Lung microvascular endothelial cell (primary cell): ENCODE data around the gene PTPRN2. TPM values are rescaled to one million over a fixed set of nuclear protein-coding genes. Genes with fewer than 3 reads are reported as not detected.

Source experiments
- DNase-seq, 2 donors: peaks; one replicate each; pipeline versions ENCODE4 v3.0.0 to v3.0.0-alpha.2; 2010; ENCODE audit warnings: low read depth in 2 of 2
- total RNA-seq: library from RNA; depleted of rRNA; stranded (reverse); fragments of >200 nt; gene quantifications from 2 replicates; pipeline ENCODE4 v1.2.1, GENCODE V29; 2014

Gene PTPRN2
- total RNA-seq, 1 donor from 2014 or later: 4.6 TPM

- DNase-seq: no peak
Observed at GRCh38 chr7:158077151-158077840, 510.3 kb downstream of the PTPRN2 start.

GRCh38 chr7:158076656-158077055 lies 511.0 kb downstream of the PTPRN2 start:
- no peak for DNase-seq

GRCh38 chr7:158076215-158076614 lies 511.4 kb downstream of the PTPRN2 start:
- DNase-seq: no peak

GRCh38 chr7:158075633-158076001 lies 512.0 kb downstream of the PTPRN2 start:
- no peak for DNase-seq

GRCh38 chr7:158074896-158075632 lies 512.6 kb downstream of the PTPRN2 start:
- no peak for DNase-seq

GRCh38 chr7:158073845-158074840 lies 513.5 kb downstream of the PTPRN2 start:
- no peak for DNase-seq

- DNase-seq: no peak
Observed at GRCh38 chr7:158072991-158073730, 514.5 kb downstream of the PTPRN2 start.

GRCh38 chr7:158070222-158070920 lies 517.3 kb downstream of the PTPRN2 start:
- DNase-seq: no peak

GRCh38 chr7:158068853-158069252 lies 518.8 kb downstream of the PTPRN2 start:
- DNase-seq: no peak

- no peak for DNase-seq
Observed at GRCh38 chr7:158067931-158068482, 519.6 kb downstream of the PTPRN2 start.

GRCh38 chr7:158067219-158067930 lies 520.2 kb downstream of the PTPRN2 start:
- no peak for DNase-seq

- no peak for DNase-seq
Observed at GRCh38 chr7:158066085-158066484, 521.5 kb downstream of the PTPRN2 start.

- no peak for DNase-seq
Observed at GRCh38 chr7:158065340-158065739, 522.3 kb downstream of the PTPRN2 start.

- no peak for DNase-seq
Observed at GRCh38 chr7:158064631-158065030, 523.0 kb downstream of the PTPRN2 start.

- DNase-seq: no peak
Observed at GRCh38 chr7:158063850-158064610, 523.6 kb downstream of the PTPRN2 start.

- no peak for DNase-seq
Observed at GRCh38 chr7:158062661-158063060, 525.0 kb downstream of the PTPRN2 start.

GRCh38 chr7:158061884-158062656 lies 525.6 kb downstream of the PTPRN2 start:
- DNase-seq: no peak

- no peak for DNase-seq
Observed at GRCh38 chr7:158061026-158061630, 526.5 kb downstream of the PTPRN2 start.
